ENCODE results near the gene KRAS.
A peak's percentile ranks its signal among the peaks of the same experiment; 100 is the strongest.
"Not testable (repeated sequence)": the region's sequence is repeated elsewhere in the genome, so short reads cannot be mapped to it uniquely, and the experiment has no call there.

KRAS gene

GRCh38 chr12:25250744-25251730 is at the start of gene KRAS:
KRAS (minus strand) TSS chr12:25250929.
- DNase-seq (ENCODE audit: low read depth), result peak; percentile 95

GRCh38 chr12:25296381-25296780 is 45.7 kb upstream of the KRAS start:
- no peak for DNase-seq (ENCODE audit: low read depth)

GRCh38 chr12:25295361-25295760 is 44.6 kb upstream of the KRAS start:
- DNase-seq (ENCODE audit: low read depth), result no peak

- no peak for DNase-seq (ENCODE audit: low read depth)
These were observed 42.9 kb upstream of the KRAS start for GRCh38 chr12:25293653-25294052.

GRCh38 chr12:25292810-25293221 is 42.1 kb upstream of the KRAS start:
- DNase-seq (ENCODE audit: low read depth), result not testable (repeated sequence)

GRCh38 chr12:25287610-25288009 is 36.9 kb upstream of the KRAS start:
- no peak for DNase-seq (ENCODE audit: low read depth)

- no peak for DNase-seq (ENCODE audit: low read depth)
These were observed 36.1 kb upstream of the KRAS start for GRCh38 chr12:25286837-25287236.

- DNase-seq (ENCODE audit: low read depth), result no peak
These were observed 33.3 kb upstream of the KRAS start for GRCh38 chr12:25284024-25284423.

GRCh38 chr12:25283006-25283405 is 32.3 kb upstream of the KRAS start:
- DNase-seq (ENCODE audit: low read depth), result no peak

- no peak for DNase-seq (ENCODE audit: low read depth)
These were observed 29.4 kb upstream of the KRAS start for GRCh38 chr12:25280082-25280481.

- DNase-seq (ENCODE audit: low read depth), result no peak
These were observed 27.5 kb upstream of the KRAS start for GRCh38 chr12:25278269-25278668.

GRCh38 chr12:25276199-25276937 is 25.6 kb upstream of the KRAS start:
- peak; percentile 35 for DNase-seq (ENCODE audit: low read depth)

GRCh38 chr12:25271486-25272098 is 20.9 kb upstream of the KRAS start:
- DNase-seq (ENCODE audit: low read depth), result no peak

- DNase-seq (ENCODE audit: low read depth), result no peak
These were observed 19.0 kb upstream of the KRAS start for GRCh38 chr12:25269701-25270100.

GRCh38 chr12:25266497-25266896 is 15.8 kb upstream of the KRAS start:
- no peak for DNase-seq (ENCODE audit: low read depth)

GRCh38 chr12:25264862-25265261 is 14.1 kb upstream of the KRAS start:
- DNase-seq (ENCODE audit: low read depth), result no peak

- DNase-seq (ENCODE audit: low read depth), result no peak
These were observed 13.4 kb upstream of the KRAS start for GRCh38 chr12:25264114-25264513.

GRCh38 chr12:25263594-25263993 is 12.9 kb upstream of the KRAS start:
- no peak for DNase-seq (ENCODE audit: low read depth)

- no peak for DNase-seq (ENCODE audit: low read depth)
These were observed 11.8 kb upstream of the KRAS start for GRCh38 chr12:25262389-25263074.

- no peak for DNase-seq (ENCODE audit: low read depth)
These were observed 7.0 kb upstream of the KRAS start for GRCh38 chr12:25257590-25258324.

- no peak for DNase-seq (ENCODE audit: low read depth)
These were observed 6.1 kb upstream of the KRAS start for GRCh38 chr12:25256826-25257225.
